HEK293 (cell line): ENCODE results near the gene FSTL5.

Experiments used
- CTCF ChIA-PET: fragments of 350-600 bp; formaldehyde crosslinking; extraction: SDS; loops from one replicate; lab custom pipeline; 2021; ENCODE audit warnings: antibody characterized with exemption; lab: Yijun Ruan, JAX
- POLR2A ChIA-PET: fragments of 300-600 bp; formaldehyde crosslinking; extraction: SDS; loops from one replicate; lab custom pipeline; 2020; ENCODE audit warnings: antibody characterized with exemption, inconsistent platforms; lab: Yijun Ruan, JAX
- H3K27ac ChIP-seq: fragments of 200-500 bp; sonication (Bioruptor generic); 2 replicates; pipeline ENCODE4 v1.5.1; 2014; ENCODE audit warnings: low read depth, low read length, control low read depth, inconsistent platforms; ENCODE audit errors: extremely low read depth
- H3K36me3 ChIP-seq, 2 experiments: fragments of 200-500 bp in 1 of 2; sonication (Bioruptor generic) in 1 of 2; 1 replicate in 1 of 2; 2 replicates in 1 of 2; pipeline ENCODE4 v1.5.1; 2014 to 2017; ENCODE audit warnings: inconsistent platforms in 2 of 2, low read length in 2 of 2; ENCODE audit not compliant: control insufficient read depth in 2 of 2, insufficient read depth in 1 of 2
- H3K4me1 ChIP-seq: fragments of 200-500 bp; sonication (Bioruptor generic); 2 replicates; pipeline ENCODE4 v1.5.1; 2014; ENCODE audit warnings: mild to moderate bottlenecking, low read length, inconsistent platforms; ENCODE audit not compliant: control insufficient read depth, insufficient read depth
- H3K4me3 ChIP-seq: 2 replicates; pipeline ENCODE4 v1.5.1; 2011; ENCODE audit warnings: low read depth, mild to moderate bottlenecking, control low read depth, low read length, moderate library complexity
- H3K9me3 ChIP-seq: fragments of 200-500 bp; sonication (Bioruptor generic); 2 replicates; pipeline ENCODE4 v1.5.1; 2014; ENCODE audit warnings: low read depth, low read length, inconsistent platforms; ENCODE audit not compliant: control insufficient read depth, insufficient read depth
- REPIN1 ChIP-seq: fragments of 450-650 bp; formaldehyde crosslinking; IDR thresholded peaks from 2 replicates; pipeline ENCODE4 v1.5.1; 2017; ENCODE audit warnings: missing biosample characterization, missing genetic modification characterization, low read depth
- SCRT1 ChIP-seq: fragments of 450-650 bp; formaldehyde crosslinking; IDR thresholded peaks from 2 replicates; pipeline ENCODE4 v1.5.1; 2016; ENCODE audit warnings: missing biosample characterization, missing genetic modification characterization, borderline replicate concordance
- ZNF169 ChIP-seq: fragments of 450-650 bp; formaldehyde crosslinking; IDR thresholded peaks from 2 replicates; pipeline ENCODE4 v1.5.1; 2016; ENCODE audit warnings: missing biosample characterization, missing genetic modification characterization
- ZNF19 ChIP-seq: fragments of 450-650 bp; formaldehyde crosslinking; IDR thresholded peaks from 2 replicates; pipeline ENCODE4; 2016; ENCODE audit warnings: missing biosample characterization, missing genetic modification characterization, low read depth
- ZNF214 ChIP-seq: fragments of 450-650 bp; formaldehyde crosslinking; IDR thresholded peaks from 2 replicates; pipeline ENCODE4 v1.5.1; 2017; ENCODE audit warnings: missing biosample characterization, mild to moderate bottlenecking, missing genetic modification characterization, borderline replicate concordance
- ZNF350 ChIP-seq: fragments of 450-650 bp; formaldehyde crosslinking; IDR thresholded peaks from 2 replicates; pipeline ENCODE4 v1.5.0; 2017; ENCODE audit warnings: missing biosample characterization, mild to moderate bottlenecking, missing genetic modification characterization
- ZNF366 ChIP-seq: fragments of 450-650 bp; formaldehyde crosslinking; conservative IDR thresholded peaks from 2 replicates; pipeline ENCODE4 v1.5.1; 2016; ENCODE audit warnings: missing biosample characterization, missing genetic modification characterization
- ZNF37A ChIP-seq: fragments of 450-650 bp; IDR thresholded peaks from 2 replicates; pipeline ENCODE4 v1.5.1; 2018; ENCODE audit warnings: missing biosample characterization, missing genetic modification characterization
- ZNF391 ChIP-seq: fragments of 450-650 bp; formaldehyde crosslinking; IDR thresholded peaks from 2 replicates; pipeline ENCODE4 v1.5.1; 2016; ENCODE audit warnings: low read depth, missing biosample characterization, missing genetic modification characterization, borderline replicate concordance
- ZNF501 ChIP-seq: fragments of 450-650 bp; formaldehyde crosslinking; IDR thresholded peaks from 2 replicates; pipeline ENCODE4 v1.5.1; 2016; ENCODE audit warnings: missing biosample characterization, missing genetic modification characterization
- ZNF549 ChIP-seq: fragments of 450-650 bp; IDR thresholded peaks from 2 replicates; pipeline ENCODE4 v1.5.1; 2018; ENCODE audit warnings: missing biosample characterization, missing genetic modification characterization, mild to moderate bottlenecking, inconsistent platforms, moderate library complexity
- ZNF558 ChIP-seq: fragments of 450-650 bp; formaldehyde crosslinking; IDR thresholded peaks from 2 replicates; pipeline ENCODE4 v1.5.1; 2016; ENCODE audit warnings: missing biosample characterization, missing genetic modification characterization
- ZNF596 ChIP-seq: fragments of 450-650 bp; IDR thresholded peaks from 2 replicates; pipeline ENCODE4 v1.5.0; 2018; ENCODE audit warnings: missing biosample characterization, mild to moderate bottlenecking, missing genetic modification characterization, moderate library complexity
- ZNF624 ChIP-seq: fragments of 450-650 bp; formaldehyde crosslinking; IDR thresholded peaks from 2 replicates; pipeline ENCODE4 v1.5.1; 2017; ENCODE audit warnings: missing biosample characterization, missing genetic modification characterization
- ZNF629 ChIP-seq: fragments of 450-650 bp; formaldehyde crosslinking; IDR thresholded peaks from 2 replicates; pipeline ENCODE4 v1.5.1; 2017; ENCODE audit warnings: missing biosample characterization, missing genetic modification characterization
- ZNF768 ChIP-seq: fragments of 450-650 bp; formaldehyde crosslinking; IDR thresholded peaks from 2 replicates; pipeline ENCODE4 v1.5.1; 2018; ENCODE audit warnings: missing biosample characterization, mild to moderate bottlenecking, missing genetic modification characterization
- TF ChIP-seq, protein P1 (sequence below): fragments of 450-650 bp; formaldehyde crosslinking; IDR thresholded peaks from 2 replicates; pipeline ENCODE4; 2016; ENCODE audit warnings: missing biosample characterization, missing genetic modification characterization
- TF ChIP-seq, protein P2 (sequence below): fragments of 450-650 bp; formaldehyde crosslinking; IDR thresholded peaks from 2 replicates; pipeline ENCODE4 v1.5.1; 2016; ENCODE audit warnings: missing biosample characterization, missing genetic modification characterization
- TF ChIP-seq, protein P3 (sequence below): fragments of 450-650 bp; formaldehyde crosslinking; IDR thresholded peaks from 2 replicates; pipeline ENCODE4 v1.5.1; 2016; ENCODE audit warnings: missing biosample characterization, missing genetic modification characterization
- TF ChIP-seq, protein P4 (sequence below): fragments of 450-650 bp; formaldehyde crosslinking; IDR thresholded peaks from 2 replicates; pipeline ENCODE4 v1.5.1; 2016; ENCODE audit warnings: missing biosample characterization, missing genetic modification characterization

Gene FSTL5

DNA sequence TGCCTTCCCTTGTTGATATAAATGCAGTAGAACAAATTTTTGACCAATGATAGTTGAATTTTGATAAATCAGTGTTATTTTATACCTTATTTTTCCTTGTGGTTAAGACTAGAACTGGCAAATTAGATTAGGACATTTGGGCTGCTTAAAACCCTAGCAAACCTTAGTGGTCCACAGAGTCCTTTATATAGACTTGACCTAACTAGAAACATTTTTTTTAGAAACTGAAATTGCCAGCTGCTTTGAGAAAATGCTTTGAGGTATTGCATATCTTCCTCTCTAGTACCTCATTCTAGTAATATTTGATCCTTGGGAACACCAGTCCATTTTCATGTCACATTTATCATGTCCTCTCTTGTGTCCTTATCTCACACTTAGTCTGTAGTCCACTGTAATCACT, 580.3 kb downstream of the FSTL5 start:
- TF ChIP-seq ZNF596 (tag by site-specific recombination) (no peak), REPIN1 (no peak), ZNF629 (tag by site-specific recombination) (no peak), ZNF624 (tag by site-specific recombination) (no peak), ZNF501 (tag by site-specific recombination) (no peak), ZNF214 (tag by site-specific recombination) (no peak), ZNF37A (tag by site-specific recombination) (no peak), ZNF768 (tag by site-specific recombination) (no peak), ZNF549 (tag by site-specific recombination) (no peak), SCRT1 (tag by site-specific recombination) (no peak), ZNF19 (no peak), ZNF558 (tag by site-specific recombination) (no peak), ZNF350 (tag by site-specific recombination) (no peak), ZNF366 (tag by site-specific recombination) (no peak), ZNF391 (tag by site-specific recombination) (no peak), ZNF169 (tag by site-specific recombination) (no peak)
- TF ChIP-seq, protein P1, sequence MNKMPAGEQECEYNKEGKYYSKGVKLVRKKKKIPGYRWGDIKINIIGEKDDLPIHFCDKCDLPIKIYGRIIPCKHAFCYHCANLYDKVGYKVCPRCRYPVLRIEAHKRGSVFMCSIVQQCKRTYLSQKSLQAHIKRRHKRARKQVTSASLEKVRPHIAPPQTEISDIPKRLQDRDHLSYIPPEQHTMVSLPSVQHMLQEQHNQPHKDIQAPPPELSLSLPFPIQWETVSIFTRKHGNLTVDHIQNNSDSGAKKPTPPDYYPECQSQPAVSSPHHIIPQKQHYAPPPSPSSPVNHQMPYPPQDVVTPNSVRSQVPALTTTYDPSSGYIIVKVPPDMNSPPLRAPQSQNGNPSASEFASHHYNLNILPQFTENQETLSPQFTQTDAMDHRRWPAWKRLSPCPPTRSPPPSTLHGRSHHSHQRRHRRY (tag by site-specific recombination), result no peak
- TF ChIP-seq, protein P2, sequence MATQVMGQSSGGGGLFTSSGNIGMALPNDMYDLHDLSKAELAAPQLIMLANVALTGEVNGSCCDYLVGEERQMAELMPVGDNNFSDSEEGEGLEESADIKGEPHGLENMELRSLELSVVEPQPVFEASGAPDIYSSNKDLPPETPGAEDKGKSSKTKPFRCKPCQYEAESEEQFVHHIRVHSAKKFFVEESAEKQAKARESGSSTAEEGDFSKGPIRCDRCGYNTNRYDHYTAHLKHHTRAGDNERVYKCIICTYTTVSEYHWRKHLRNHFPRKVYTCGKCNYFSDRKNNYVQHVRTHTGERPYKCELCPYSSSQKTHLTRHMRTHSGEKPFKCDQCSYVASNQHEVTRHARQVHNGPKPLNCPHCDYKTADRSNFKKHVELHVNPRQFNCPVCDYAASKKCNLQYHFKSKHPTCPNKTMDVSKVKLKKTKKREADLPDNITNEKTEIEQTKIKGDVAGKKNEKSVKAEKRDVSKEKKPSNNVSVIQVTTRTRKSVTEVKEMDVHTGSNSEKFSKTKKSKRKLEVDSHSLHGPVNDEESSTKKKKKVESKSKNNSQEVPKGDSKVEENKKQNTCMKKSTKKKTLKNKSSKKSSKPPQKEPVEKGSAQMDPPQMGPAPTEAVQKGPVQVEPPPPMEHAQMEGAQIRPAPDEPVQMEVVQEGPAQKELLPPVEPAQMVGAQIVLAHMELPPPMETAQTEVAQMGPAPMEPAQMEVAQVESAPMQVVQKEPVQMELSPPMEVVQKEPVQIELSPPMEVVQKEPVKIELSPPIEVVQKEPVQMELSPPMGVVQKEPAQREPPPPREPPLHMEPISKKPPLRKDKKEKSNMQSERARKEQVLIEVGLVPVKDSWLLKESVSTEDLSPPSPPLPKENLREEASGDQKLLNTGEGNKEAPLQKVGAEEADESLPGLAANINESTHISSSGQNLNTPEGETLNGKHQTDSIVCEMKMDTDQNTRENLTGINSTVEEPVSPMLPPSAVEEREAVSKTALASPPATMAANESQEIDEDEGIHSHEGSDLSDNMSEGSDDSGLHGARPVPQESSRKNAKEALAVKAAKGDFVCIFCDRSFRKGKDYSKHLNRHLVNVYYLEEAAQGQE (tag by site-specific recombination), result no peak
- TF ChIP-seq, protein P3, sequence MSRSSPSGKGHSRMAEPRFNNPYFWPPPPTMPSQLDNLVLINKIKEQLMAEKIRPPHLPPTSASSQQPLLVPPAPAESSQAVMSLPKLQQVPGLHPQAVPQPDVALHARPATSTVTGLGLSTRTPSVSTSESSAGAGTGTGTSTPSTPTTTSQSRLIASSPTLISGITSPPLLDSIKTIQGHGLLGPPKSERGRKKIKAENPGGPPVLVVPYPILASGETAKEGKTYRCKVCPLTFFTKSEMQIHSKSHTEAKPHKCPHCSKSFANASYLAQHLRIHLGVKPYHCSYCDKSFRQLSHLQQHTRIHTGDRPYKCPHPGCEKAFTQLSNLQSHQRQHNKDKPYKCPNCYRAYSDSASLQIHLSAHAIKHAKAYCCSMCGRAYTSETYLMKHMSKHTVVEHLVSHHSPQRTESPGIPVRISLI (tag by site-specific recombination), result no peak
- TF ChIP-seq, protein P4, sequence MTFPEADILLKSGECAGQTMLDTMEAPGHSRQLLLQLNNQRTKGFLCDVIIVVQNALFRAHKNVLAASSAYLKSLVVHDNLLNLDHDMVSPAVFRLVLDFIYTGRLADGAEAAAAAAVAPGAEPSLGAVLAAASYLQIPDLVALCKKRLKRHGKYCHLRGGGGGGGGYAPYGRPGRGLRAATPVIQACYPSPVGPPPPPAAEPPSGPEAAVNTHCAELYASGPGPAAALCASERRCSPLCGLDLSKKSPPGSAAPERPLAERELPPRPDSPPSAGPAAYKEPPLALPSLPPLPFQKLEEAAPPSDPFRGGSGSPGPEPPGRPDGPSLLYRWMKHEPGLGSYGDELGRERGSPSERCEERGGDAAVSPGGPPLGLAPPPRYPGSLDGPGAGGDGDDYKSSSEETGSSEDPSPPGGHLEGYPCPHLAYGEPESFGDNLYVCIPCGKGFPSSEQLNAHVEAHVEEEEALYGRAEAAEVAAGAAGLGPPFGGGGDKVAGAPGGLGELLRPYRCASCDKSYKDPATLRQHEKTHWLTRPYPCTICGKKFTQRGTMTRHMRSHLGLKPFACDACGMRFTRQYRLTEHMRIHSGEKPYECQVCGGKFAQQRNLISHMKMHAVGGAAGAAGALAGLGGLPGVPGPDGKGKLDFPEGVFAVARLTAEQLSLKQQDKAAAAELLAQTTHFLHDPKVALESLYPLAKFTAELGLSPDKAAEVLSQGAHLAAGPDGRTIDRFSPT (tag by site-specific recombination), result no peak
- no peak overlapping the region for H3K27ac ChIP-seq
- no peaks in the 10 kb centered on the region for H3K4me1 ChIP-seq
- ChIA-PET CTCF (no interaction called here), POLR2A (no interaction called here)
- H3K9me3 ChIP-seq, result no peaks in the 10 kb centered on the region
- no peak overlapping the region for H3K4me3 ChIP-seq
- no peaks in the 10 kb centered on the region for H3K36me3 ChIP-seq
